ENCODE results near the gene CETN3. TPM values are rescaled to one million over a fixed set of nuclear protein-coding genes. Genes with fewer than 3 reads are reported as not detected.
"Not testable (repeated sequence)": the region's sequence is repeated elsewhere in the genome, so short reads cannot be mapped to it uniquely, and the experiment has no call there.

The CETN3 gene
- total RNA-seq, 1 experiment from 2014 or later: 38.5 TPM

- DNase-seq: no peak
- H3K27ac Mint-ChIP-seq (ENCODE audit: unreplicated experiment): no peak overlapping the region
- no peak overlapping the region for H3K4me3 Mint-ChIP-seq (ENCODE audit: unreplicated experiment)
- BruUV-seq (replicated peaks): no TSS peak
- H3K4me1 ChIP-seq: 0 out of 2 replicates have a peak, but pooled peaks cover 6% of the 10 kb centered on the region
- H3K4me3 ChIP-seq (ENCODE audit: low read depth, low read length): no peak overlapping the region
- H3K9me3 Mint-ChIP-seq (ENCODE audit: unreplicated experiment): peaks cover 20% of the 10 kb centered on the region
- intact Hi-C loops (cut with micrococcal nuclease; ENCODE audit: unreplicated experiment): loop anchor here (10.0 kb wide), 1 partner anchor 535 kb away; no protein-coding TSS in a partner anchor
- H3K9me3 ChIP-seq: peaks cover 4% of the 10 kb centered on the region; the same call in 1 of the 2 replicates
- CTCF ChIA-PET: no interaction called here
- H3K4me1 Mint-ChIP-seq (ENCODE audit: low read depth, unreplicated experiment): peaks cover 12% of the 10 kb centered on the region
- H3K27me3 ChIP-seq (replicated peaks; ENCODE audit: control insufficient read depth, insufficient read depth, low read length): no peaks in the 10 kb centered on the region
- POLR2A ChIA-PET: no interaction called here
- no peak for TF ChIP-seq CTCF (IDR thresholded peaks at IDR 0.05; ENCODE audit: insufficient read depth in 1 of 2, low read depth in 1 of 2, low read length in 1 of 2, severe bottlenecking in 1 of 2, unreplicated experiment in 1 of 2)
- no peaks in the 10 kb centered on the region for H3K27me3 Mint-ChIP-seq (ENCODE audit: insufficient read depth, unreplicated experiment)
- H3K36me3 Mint-ChIP-seq (ENCODE audit: insufficient read depth, unreplicated experiment): no peaks in the 10 kb centered on the region
- H3K36me3 ChIP-seq (ENCODE audit: control insufficient read depth, insufficient read depth, low read length): no peaks in the 10 kb centered on the region
Measured at GRCh38 chr5:90379652-90380051, 29.9 kb downstream of the CETN3 start.

- no peaks in the 10 kb centered on the region for H3K27me3 ChIP-seq (replicated peaks; ENCODE audit: control insufficient read depth, insufficient read depth, low read length)
- H3K4me1 ChIP-seq: 0 out of 2 replicates have a peak, but pooled peaks cover 6% of the 10 kb centered on the region
- Mint-ChIP-seq H3K36me3 (ENCODE audit: insufficient read depth, unreplicated experiment) (no peaks in the 10 kb centered on the region), H3K27ac (ENCODE audit: unreplicated experiment) (no peak overlapping the region), H3K4me3 (ENCODE audit: unreplicated experiment) (no peak overlapping the region), H3K9me3 (ENCODE audit: unreplicated experiment) (peaks cover 11% of the 10 kb centered on the region), H3K4me1 (ENCODE audit: low read depth, unreplicated experiment) (peaks cover 12% of the 10 kb centered on the region), H3K27me3 (ENCODE audit: insufficient read depth, unreplicated experiment) (no peaks in the 10 kb centered on the region)
- H3K4me3 ChIP-seq (ENCODE audit: low read depth, low read length): no peak overlapping the region
- CTCF ChIA-PET: no interaction called here
- intact Hi-C loops (cut with micrococcal nuclease; ENCODE audit: unreplicated experiment): no loop called here
- POLR2A ChIA-PET: no interaction called here
- H3K36me3 ChIP-seq (ENCODE audit: control insufficient read depth, insufficient read depth, low read length): no peaks in the 10 kb centered on the region
- BruUV-seq (replicated peaks): no TSS peak
- H3K9me3 ChIP-seq: peaks cover 4% of the 10 kb centered on the region; the same call in 1 of the 2 replicates
- TF ChIP-seq CTCF (IDR thresholded peaks at IDR 0.05; ENCODE audit: insufficient read depth in 1 of 2, low read depth in 1 of 2, low read length in 1 of 2, severe bottlenecking in 1 of 2, unreplicated experiment in 1 of 2): no peak
- no peak for DNase-seq
Measured at GRCh38 chr5:90378752-90379151, 30.8 kb downstream of the CETN3 start.

GRCh38 chr5:90371269-90371668, 38.3 kb downstream of the CETN3 start:
- peaks cover 17% of the 10 kb centered on the region for H3K9me3 Mint-ChIP-seq (ENCODE audit: unreplicated experiment)
- POLR2A ChIA-PET; H3K36me3 ChIP-seq (ENCODE audit: control insufficient read depth, insufficient read depth, low read length); H3K27me3 ChIP-seq (replicated peaks; ENCODE audit: control insufficient read depth, insufficient read depth, low read length); H3K9me3 ChIP-seq; DNase-seq; H3K4me3 ChIP-seq (ENCODE audit: low read depth, low read length); intact Hi-C loops (cut with micrococcal nuclease; ENCODE audit: unreplicated experiment); H3K4me3 Mint-ChIP-seq (ENCODE audit: unreplicated experiment); CTCF ChIA-PET; H3K27ac Mint-ChIP-seq (ENCODE audit: unreplicated experiment); H3K27me3 Mint-ChIP-seq (ENCODE audit: insufficient read depth, unreplicated experiment); H3K4me1 Mint-ChIP-seq (ENCODE audit: low read depth, unreplicated experiment); BruUV-seq (replicated peaks); H3K36me3 Mint-ChIP-seq (ENCODE audit: insufficient read depth, unreplicated experiment); H3K4me1 ChIP-seq: not testable (repeated sequence)
